KMS-11 (cell line): ENCODE data around the gene JUP.

Experiments
- H2AFZ ChIP-seq: fragments of 200-600 bp; sonication (generic); 2 replicates; pipeline ENCODE4 v1.6.1; 2016; ENCODE audit warnings: antibody characterized with exemption, mixed run types, low read depth
- H3K27ac ChIP-seq: fragments of 200-600 bp; sonication (generic); 2 replicates; pipeline ENCODE4 v1.6.1; 2016; ENCODE audit warnings: mild to moderate bottlenecking, mixed run types
- H3K27me3 ChIP-seq: fragments of 200-600 bp; sonication (generic); 2 replicates; pipeline ENCODE4 v1.6.1; 2017; ENCODE audit warnings: mild to moderate bottlenecking, low read depth, mixed run types, moderate library complexity; ENCODE audit not compliant: insufficient read depth
- H3K36me3 ChIP-seq: fragments of 200-600 bp; sonication (generic); 2 replicates; pipeline ENCODE4 v1.6.1; 2017; ENCODE audit warnings: mild to moderate bottlenecking, mixed run types; ENCODE audit not compliant: insufficient read depth
- H3K4me1 ChIP-seq: fragments of 200-600 bp; sonication (generic); 2 replicates; pipeline ENCODE4 v1.6.1; 2016; ENCODE audit warnings: mild to moderate bottlenecking, low read depth, mixed run types; ENCODE audit not compliant: poor library complexity, severe bottlenecking
- H3K4me2 ChIP-seq: fragments of 200-600 bp; sonication (generic); 2 replicates; pipeline ENCODE4 v1.7.0; 2016; ENCODE audit warnings: mild to moderate bottlenecking, mixed run types
- H3K4me3 ChIP-seq: fragments of 200-600 bp; sonication (generic); IDR thresholded peaks from 2 replicates; pipeline ENCODE4 v1.6.1; 2017; ENCODE audit warnings: low read depth, low read length, mixed read lengths; ENCODE audit not compliant: insufficient read depth
- H3K79me2 ChIP-seq: fragments of 200-600 bp; sonication (generic); 2 replicates; pipeline ENCODE4 v1.6.1; 2016; ENCODE audit warnings: low read depth, mixed run types; ENCODE audit not compliant: insufficient read depth
- H3K9ac ChIP-seq: fragments of 200-600 bp; sonication (generic); 2 replicates; pipeline ENCODE4 v1.6.1; 2016; ENCODE audit warnings: mild to moderate bottlenecking, mixed run types
- H4K20me1 ChIP-seq: fragments of 200-600 bp; sonication (generic); 2 replicates; pipeline ENCODE4 v1.6.1; 2016; ENCODE audit warnings: mild to moderate bottlenecking, mixed run types; ENCODE audit not compliant: insufficient read depth
- CTCF ChIP-seq: fragments of 200-600 bp; sonication (generic); conservative IDR thresholded peaks from 2 replicates; pipeline ENCODE4 v1.6.1; 2017; ENCODE audit warnings: low read depth, mild to moderate bottlenecking, antibody characterized with exemption, low read length, moderate library complexity, mixed read lengths

JUP gene

GRCh38 chr17:41740506-41740905 is 46.0 kb downstream of the JUP start:
- H3K27ac ChIP-seq: no peak overlapping the region
- no peaks in the 10 kb centered on the region for H3K36me3 ChIP-seq
- no peak for TF ChIP-seq CTCF
- H3K79me2 ChIP-seq: no peaks in the 10 kb centered on the region
- no peak overlapping the region for H2AFZ ChIP-seq
- peaks cover 13% of the 10 kb centered on the region; the same call in 1 of the 2 replicates for H3K27me3 ChIP-seq
- H3K9ac ChIP-seq: no peak overlapping the region
- H3K4me1 ChIP-seq: peaks cover 20% of the 10 kb centered on the region
- no peaks in the 10 kb centered on the region for H4K20me1 ChIP-seq
- no peak overlapping the region for H3K4me3 ChIP-seq
- H3K4me2 ChIP-seq: no peak overlapping the region

GRCh38 chr17:41739661-41740352 is 46.7 kb downstream of the JUP start:
- no peak overlapping the region for H3K9ac ChIP-seq
- no peak overlapping the region for H3K4me3 ChIP-seq
- H3K27me3 ChIP-seq: peaks cover 20% of the 10 kb centered on the region
- H4K20me1 ChIP-seq: no peaks in the 10 kb centered on the region
- no peak overlapping the region for H2AFZ ChIP-seq
- no peak overlapping the region for H3K4me2 ChIP-seq
- H3K79me2 ChIP-seq: no peaks in the 10 kb centered on the region
- no peak overlapping the region for H3K27ac ChIP-seq
- peaks cover 25% of the 10 kb centered on the region for H3K4me1 ChIP-seq
- no peaks in the 10 kb centered on the region for H3K36me3 ChIP-seq
- no peak for TF ChIP-seq CTCF

- H2AFZ ChIP-seq: peak overlapping the region; percentile 82
- H3K27ac ChIP-seq: peak overlapping the region; percentile 26; the same call in 1 of the 2 replicates
- no peak for TF ChIP-seq CTCF
- no peak overlapping the region for H3K4me3 ChIP-seq
- no peaks in the 10 kb centered on the region for H4K20me1 ChIP-seq
- peaks cover 25% of the 10 kb centered on the region for H3K4me1 ChIP-seq
- peak overlapping the region; percentile 46; the same call in 1 of the 2 replicates for H3K9ac ChIP-seq
- H3K27me3 ChIP-seq: peaks cover 30% of the 10 kb centered on the region
- H3K4me2 ChIP-seq: no peak overlapping the region
- no peaks in the 10 kb centered on the region for H3K79me2 ChIP-seq
- no peaks in the 10 kb centered on the region for H3K36me3 ChIP-seq
These were observed 47.8 kb downstream of the JUP start for GRCh38 chr17:41738801-41739112.

GRCh38 chr17:41738077-41738800 is 48.3 kb downstream of the JUP start:
- H3K4me1 ChIP-seq: peaks cover 25% of the 10 kb centered on the region
- H3K9ac ChIP-seq: peak overlapping the region; percentile 46
- no peaks in the 10 kb centered on the region for H4K20me1 ChIP-seq
- peak overlapping the region; percentile 55; the same call in 1 of the 2 replicates for H3K4me2 ChIP-seq
- no peaks in the 10 kb centered on the region for H3K36me3 ChIP-seq
- peaks cover 33% of the 10 kb centered on the region for H3K27me3 ChIP-seq
- H2AFZ ChIP-seq: peak overlapping the region; percentile 82
- peak; percentile 99 for TF ChIP-seq CTCF
- peak overlapping the region; percentile 26 for H3K27ac ChIP-seq
- H3K4me3 ChIP-seq: no peak overlapping the region
- no peaks in the 10 kb centered on the region for H3K79me2 ChIP-seq
